Calu3 (cell line): ENCODE data around the gene SLC15A1. TPM values are rescaled to one million over a fixed set of nuclear protein-coding genes. Genes with fewer than 3 reads are reported as not detected.

Experiments used
- BruUV-seq: library from RNA; stranded (reverse); fragments of 400-500 nt; replicated peaks from 2 replicates; lab custom pipeline; 2021; lab: Mats Ljungman, UMichigan
- CTCF ChIA-PET: fragments of 300-600 bp; sonication (Branson Sonifier 250); formaldehyde crosslinking; loops from one replicate; lab custom pipeline; 2022; ENCODE audit warnings: antibody characterized with exemption; lab: Charles Lee
- DNase-seq: peaks from one replicate; pipeline ENCODE4 v3.0.0; 2022
- H3K27ac Mint-ChIP-seq: one replicate; pipeline ENCODE4 v1.8.0; 2022; ENCODE audit warnings: mixed read lengths; ENCODE audit not compliant: unreplicated experiment
- H3K27me3 Mint-ChIP-seq: one replicate; pipeline ENCODE4 v1.8.0; 2022; ENCODE audit warnings: mixed read lengths; ENCODE audit not compliant: unreplicated experiment
- H3K36me3 Mint-ChIP-seq: one replicate; pipeline ENCODE4 v1.8.0; 2022; ENCODE audit warnings: mild to moderate bottlenecking, moderate library complexity, mixed read lengths; ENCODE audit not compliant: insufficient read depth, unreplicated experiment
- H3K4me1 Mint-ChIP-seq: one replicate; pipeline ENCODE4 v1.8.0; 2022; ENCODE audit warnings: mild to moderate bottlenecking, low read depth, mixed read lengths; ENCODE audit not compliant: unreplicated experiment
- H3K4me3 Mint-ChIP-seq: one replicate; pipeline ENCODE4 v1.8.0; 2022; ENCODE audit warnings: mild to moderate bottlenecking, low read depth, moderate library complexity, mixed read lengths; ENCODE audit not compliant: unreplicated experiment
- H3K9me3 Mint-ChIP-seq: one replicate; pipeline ENCODE4 v1.8.0; 2022; ENCODE audit warnings: low read depth, mixed read lengths; ENCODE audit not compliant: unreplicated experiment
- CTCF ChIP-seq: fragments of 200-600 bp; IDR thresholded peaks from one replicate; pipeline ENCODE4 v1.8.0; 2022; ENCODE audit warnings: antibody characterized with exemption; ENCODE audit not compliant: unreplicated experiment
- intact Hi-C: fragments of 100-400 bp; cut with micrococcal nuclease; formaldehyde crosslinking; loops from one replicate; pipeline ENCODE4 v1.10.0; 2022; ENCODE audit not compliant: unreplicated experiment
- total RNA-seq: library from RNA; stranded (reverse); gene quantifications from 2 replicates; pipeline ENCODE4 v1.2.3, GENCODE V29; 2022

SLC15A1 gene
- total RNA-seq, 1 experiment from 2014 or later = 0.99 TPM

- Mint-ChIP-seq H3K36me3 (no peaks in the 10 kb centered on the region), H3K4me1 (peaks cover 8% of the 10 kb centered on the region), H3K27ac (no peak overlapping the region), H3K27me3 (no peaks in the 10 kb centered on the region), H3K4me3 (no peak overlapping the region), H3K9me3 (no peaks in the 10 kb centered on the region)
- no TSS peak for BruUV-seq
- DNase-seq = no peak
- CTCF ChIA-PET = no interaction called here
- TF ChIP-seq CTCF = no peak
- intact Hi-C loops = no loop called here
These were observed 45.0 kb downstream of the SLC15A1 start for GRCh38 chr13:98707281-98707999.

- Mint-ChIP-seq H3K9me3 (no peaks in the 10 kb centered on the region), H3K27me3 (no peaks in the 10 kb centered on the region), H3K36me3 (no peaks in the 10 kb centered on the region), H3K4me3 (no peak overlapping the region), H3K27ac (no peak overlapping the region), H3K4me1 (peaks cover 8% of the 10 kb centered on the region)
- TF ChIP-seq CTCF = no peak
- intact Hi-C loops = no loop called here
- no peak for DNase-seq
- CTCF ChIA-PET = no interaction called here
- BruUV-seq = no TSS peak
These were observed 45.9 kb downstream of the SLC15A1 start for GRCh38 chr13:98706446-98707110.

- Mint-ChIP-seq H3K4me3 (no peak overlapping the region), H3K4me1 (no peaks in the 10 kb centered on the region), H3K27ac (no peak overlapping the region), H3K9me3 (no peaks in the 10 kb centered on the region), H3K36me3 (no peaks in the 10 kb centered on the region), H3K27me3 (no peaks in the 10 kb centered on the region)
- CTCF ChIA-PET = no interaction called here
- BruUV-seq = no TSS peak
- intact Hi-C loops = no loop called here
- TF ChIP-seq CTCF = no peak
- no peak for DNase-seq
These were observed 54.7 kb downstream of the SLC15A1 start for GRCh38 chr13:98697791-98698190.

- CTCF ChIA-PET = no interaction called here
- Mint-ChIP-seq H3K9me3 (no peaks in the 10 kb centered on the region), H3K4me1 (no peaks in the 10 kb centered on the region), H3K4me3 (no peak overlapping the region), H3K27ac (no peak overlapping the region), H3K36me3 (no peaks in the 10 kb centered on the region), H3K27me3 (no peaks in the 10 kb centered on the region)
- intact Hi-C loops = no loop called here
- DNase-seq = no peak
- BruUV-seq = no TSS peak
- TF ChIP-seq CTCF = no peak
These were observed 58.7 kb downstream of the SLC15A1 start for GRCh38 chr13:98693756-98694155.
